Measurements from ENCODE around the gene PCDHA12.
"Not testable (repeated sequence)": the region's sequence is repeated elsewhere in the genome, so short reads cannot be mapped to it uniquely, and the experiment has no call there.

PCDHA12 gene

GRCh38 chr5:140862441-140863295, 12.4 kb upstream of the PCDHA12 start:
- DNase-seq, result no peak

DNA sequence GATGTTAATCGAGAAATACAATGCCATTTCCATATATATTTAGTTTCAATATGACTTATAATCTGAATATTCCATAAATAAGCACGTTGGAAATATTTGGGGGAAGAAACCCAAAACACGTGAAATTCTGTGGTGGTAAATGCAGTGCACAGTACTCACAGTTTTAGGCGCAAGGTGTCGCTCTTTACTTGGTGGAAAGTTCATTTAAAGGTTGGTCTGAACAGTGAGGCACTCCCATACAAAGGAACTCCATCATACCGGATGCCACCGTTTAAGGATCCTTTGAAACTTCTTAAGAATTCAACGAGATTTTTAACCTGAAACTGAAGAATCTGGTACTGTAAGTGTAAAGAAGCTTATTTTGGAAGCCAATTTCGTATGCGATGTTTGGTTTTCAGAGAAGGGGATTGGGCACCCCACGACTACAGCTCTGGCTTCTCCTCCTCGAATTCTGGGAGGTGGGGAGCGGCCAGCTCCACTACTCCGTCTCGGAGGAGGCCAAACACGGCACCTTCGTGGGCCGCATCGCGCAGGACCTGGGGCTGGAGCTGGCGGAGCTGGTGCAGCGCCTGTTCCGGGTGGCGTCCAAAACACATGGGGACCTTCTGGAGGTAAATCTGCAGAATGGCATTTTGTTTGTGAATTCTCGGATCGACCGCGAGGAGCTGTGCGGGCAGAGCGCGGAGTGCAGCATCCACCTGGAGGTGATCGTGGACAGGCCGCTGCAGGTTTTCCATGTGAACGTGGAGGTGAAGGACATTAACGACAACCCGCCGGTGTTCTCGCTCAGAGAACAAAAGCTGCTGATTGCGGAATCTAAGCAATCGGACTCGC, 6.2 kb upstream of the PCDHA12 start, which contains the start of gene PCDHA11:
Gene PCDHA11, plus strand, starts transcription at position 237 of the 834 bp plus-strand sequence. Its CDS starts 147 bp downstream, at position 384.
- no peak for DNase-seq

DNA sequence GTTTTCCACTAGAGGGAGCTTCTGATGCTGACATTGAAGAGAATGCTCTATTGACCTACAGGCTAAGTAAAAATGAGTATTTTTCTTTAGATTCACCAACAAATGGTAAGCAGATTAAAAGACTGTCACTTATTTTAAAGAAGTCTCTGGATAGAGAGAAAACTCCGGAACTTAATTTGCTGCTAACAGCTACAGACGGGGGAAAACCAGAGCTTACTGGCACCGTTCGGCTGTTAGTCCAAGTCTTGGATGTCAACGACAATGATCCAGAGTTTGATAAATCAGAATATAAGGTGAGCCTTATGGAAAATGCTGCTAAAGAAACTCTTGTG, 5.6 kb upstream of the PCDHA12 start:
- DNase-seq, result no peak

DNA sequence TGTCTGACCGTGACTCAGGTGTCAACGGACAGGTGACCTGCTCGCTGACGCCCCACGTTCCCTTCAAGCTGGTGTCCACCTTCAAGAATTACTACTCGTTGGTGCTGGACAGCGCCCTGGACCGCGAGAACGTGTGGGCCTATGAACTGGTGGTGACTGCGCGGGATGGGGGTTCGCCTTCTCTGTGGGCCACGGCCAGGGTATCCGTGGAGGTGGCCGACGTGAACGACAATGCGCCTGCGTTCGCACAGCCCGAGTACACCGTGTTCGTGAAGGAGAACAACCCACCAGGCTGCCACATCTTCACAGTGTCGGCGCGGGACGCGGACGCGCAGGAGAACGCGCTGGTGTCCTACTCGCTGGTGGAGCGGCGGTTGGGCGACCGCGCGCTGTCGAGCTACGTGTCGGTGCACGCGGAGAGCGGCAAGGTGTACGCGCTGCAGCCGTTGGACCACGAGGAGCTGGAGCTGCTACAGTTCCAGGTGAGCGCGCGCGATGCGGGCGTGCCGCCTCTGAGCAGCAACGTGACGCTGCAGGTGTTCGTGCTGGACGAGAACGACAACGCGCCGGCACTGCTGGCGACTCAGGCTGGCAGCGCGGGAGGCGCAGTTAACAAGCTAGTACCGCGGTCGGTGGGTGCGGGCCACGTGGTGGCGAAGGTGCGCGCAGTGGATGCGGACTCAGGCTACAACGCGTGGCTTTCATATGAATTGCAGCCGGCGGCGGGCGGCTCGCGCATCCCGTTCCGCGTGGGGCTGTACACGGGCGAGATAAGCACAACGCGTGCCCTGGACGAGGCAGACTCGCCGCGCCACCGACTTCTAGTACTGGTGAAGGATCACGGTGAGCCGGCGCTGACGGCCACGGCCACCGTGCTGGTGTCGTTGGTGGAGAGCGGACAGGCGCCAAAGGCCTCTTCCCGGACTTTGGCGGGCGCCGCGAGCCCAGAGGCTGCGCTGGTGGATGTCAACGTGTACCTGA, 4.6 kb upstream of the PCDHA12 start:
- DNase-seq, result no peak

- DNase-seq, result not testable (repeated sequence)
Observed at GRCh38 chr5:140876541-140877261, 1.6 kb downstream of the PCDHA12 start.

- no peak for DNase-seq
Observed at GRCh38 chr5:140877262-140877581, 2.1 kb downstream of the PCDHA12 start.

DNA sequence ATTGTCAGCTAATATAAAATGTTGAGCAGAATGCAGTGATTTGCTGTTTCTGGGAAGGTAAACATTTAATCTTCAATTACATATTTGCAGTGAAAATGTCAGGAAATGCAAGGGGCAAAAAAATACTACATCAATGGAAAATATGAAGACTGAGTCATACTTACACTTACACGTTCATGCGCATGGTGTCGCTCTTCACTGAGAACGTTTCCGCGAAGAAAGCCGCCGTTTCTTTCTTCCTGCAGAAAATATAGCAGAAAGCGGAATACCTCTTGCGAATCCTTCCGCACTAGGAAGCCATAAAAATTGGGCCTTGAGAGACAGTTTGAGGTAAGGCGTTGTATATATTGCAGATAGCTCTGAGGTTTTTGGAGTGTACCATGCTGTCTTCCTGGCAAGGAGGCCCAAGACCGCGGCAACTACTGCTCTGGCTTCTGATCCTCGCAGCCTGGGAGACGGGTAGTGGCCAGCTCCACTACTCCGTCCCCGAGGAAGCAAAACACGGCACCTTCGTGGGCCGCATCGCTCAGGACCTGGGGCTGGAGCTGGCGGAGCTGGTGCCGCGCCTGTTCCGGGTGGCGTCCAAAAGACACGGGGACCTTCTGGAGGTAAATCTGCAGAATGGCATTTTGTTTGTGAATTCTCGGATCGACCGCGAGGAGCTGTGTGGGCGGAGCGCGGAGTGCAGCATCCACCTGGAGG, 6.9 kb downstream of the PCDHA12 start, which contains the start of gene PCDHA13:
Gene PCDHA13, plus strand, starts transcription at position 236 of the 702 bp plus-strand sequence. Its CDS starts 145 bp downstream, at position 381.
- no peak for DNase-seq

- DNase-seq, result no peak
Observed at GRCh38 chr5:140882591-140882899, 7.4 kb downstream of the PCDHA12 start.

GRCh38 chr5:140883373-140883772, 8.3 kb downstream of the PCDHA12 start:
- no peak for DNase-seq

DNA sequence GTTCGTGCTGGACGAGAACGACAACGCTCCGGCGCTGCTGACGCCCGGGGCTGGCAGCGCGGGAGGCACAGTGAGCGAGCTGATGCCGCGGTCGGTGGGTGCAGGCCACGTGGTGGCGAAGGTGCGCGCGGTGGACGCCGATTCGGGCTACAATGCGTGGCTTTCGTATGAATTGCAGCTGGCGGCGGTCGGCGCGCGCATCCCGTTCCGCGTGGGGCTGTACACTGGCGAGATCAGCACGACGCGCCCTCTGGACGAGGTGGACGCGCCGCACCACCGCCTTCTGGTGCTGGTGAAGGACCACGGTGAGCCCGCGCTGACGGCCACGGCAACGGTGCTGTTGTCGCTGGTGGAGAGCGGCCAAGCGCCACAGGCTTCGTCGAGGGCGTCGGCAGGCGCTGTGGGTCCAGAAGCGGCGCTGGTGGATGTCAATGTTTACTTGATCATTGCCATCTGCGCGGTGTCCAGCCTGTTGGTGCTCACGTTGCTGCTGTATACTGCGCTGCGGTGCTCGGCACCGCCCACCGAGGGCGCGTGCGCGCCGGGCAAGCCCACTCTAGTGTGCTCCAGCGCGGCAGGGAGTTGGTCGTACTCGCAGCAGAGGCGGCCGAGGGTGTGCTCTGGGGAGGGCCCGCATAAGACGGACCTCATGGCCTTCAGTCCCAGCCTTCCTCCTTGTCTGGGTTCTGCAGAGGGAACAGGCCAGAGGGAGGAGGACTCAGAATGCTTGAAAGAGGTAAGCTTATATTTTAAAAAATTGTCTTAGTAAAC, 9.0 kb downstream of the PCDHA12 start:
- no peak for DNase-seq

DNA sequence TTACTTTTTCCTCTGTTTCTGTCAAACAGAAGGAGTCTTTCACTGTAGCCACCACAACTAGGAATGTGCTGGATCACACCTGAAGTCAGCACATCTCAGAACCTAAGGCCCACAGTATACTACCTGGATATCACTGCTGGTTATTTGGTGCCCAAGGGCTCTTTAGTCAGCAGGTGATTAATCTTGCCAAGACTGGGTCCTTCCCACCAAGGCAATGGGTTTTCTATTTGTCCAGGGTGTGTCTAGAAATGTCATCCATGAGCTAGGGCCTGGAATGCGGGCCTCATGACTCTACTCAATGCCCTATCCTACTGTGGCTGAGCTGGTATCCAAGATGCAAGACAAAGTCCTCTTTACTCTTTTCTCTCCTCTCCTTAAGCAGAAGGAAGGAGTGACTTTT, 41.2 kb downstream of the PCDHA12 start:
- no peak for DNase-seq

GRCh38 chr5:140923601-140924000, 48.5 kb downstream of the PCDHA12 start:
- DNase-seq, result no peak

GRCh38 chr5:140925806-140926442, 50.8 kb downstream of the PCDHA12 start, which contains the start of gene PCDHAC1:
Gene PCDHAC1, plus strand, starts transcription at chr5:140926299. Its CDS starts 594 bp downstream, at chr5:140926893.
- DNase-seq, result no peak

DNA sequence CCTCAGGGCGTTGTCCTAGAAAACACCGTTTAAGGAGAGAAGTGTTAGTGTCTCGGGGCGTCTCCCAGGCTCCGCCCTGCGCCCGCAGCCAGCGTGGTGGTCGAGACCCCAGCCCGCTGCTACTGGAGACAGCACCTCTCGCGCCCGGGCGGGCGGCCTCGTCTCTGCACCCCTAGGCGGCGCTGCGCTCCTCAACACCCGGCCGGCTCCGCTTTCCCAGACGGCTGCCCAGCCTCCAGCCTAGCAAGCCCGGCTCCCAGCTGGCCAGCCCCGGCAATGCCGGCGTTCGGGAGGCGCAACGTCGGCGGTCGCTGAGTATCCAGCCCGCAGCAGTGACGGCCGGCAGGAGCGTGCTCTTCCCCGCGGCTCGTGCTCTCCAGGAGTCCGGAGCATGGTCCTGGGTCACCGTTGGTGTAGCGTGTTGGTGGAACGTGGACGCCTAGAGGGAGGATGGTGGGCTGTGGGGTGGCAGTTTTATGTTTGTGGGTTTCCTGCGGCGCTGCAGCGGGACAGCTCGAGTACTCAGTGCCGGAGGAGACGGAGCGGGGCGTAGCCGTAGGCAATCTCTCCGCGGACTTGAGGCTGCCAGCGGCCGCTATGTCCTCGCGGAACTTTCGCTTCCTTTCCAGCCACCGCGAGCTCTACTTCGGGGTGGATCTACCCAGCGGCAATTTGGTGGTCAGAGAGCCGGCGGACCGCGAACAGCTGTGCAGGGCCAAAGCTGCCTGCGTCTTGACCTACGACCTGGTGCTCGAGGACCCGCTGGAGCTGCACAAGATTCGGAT, 51.5 kb downstream of the PCDHA12 start:
- DNase-seq, result no peak

GRCh38 chr5:140927228-140927573, 52.1 kb downstream of the PCDHA12 start:
- no peak for DNase-seq

Data from activated effector memory CD4-positive, alpha-beta T cell treated with Interleukin-2 at 50 U/mL for 16 hours (primary cell).